Epithelial cell of esophagus (primary cell): ENCODE results near the gene PHF21A.

ENCODE experiments used
- DNase-seq: peaks from one replicate; pipeline ENCODE4 v3.0.0; 2010; ENCODE audit warnings: low read depth
- H3K4me3 ChIP-seq: 2 replicates; pipeline ENCODE4 v1.5.1; 2011; ENCODE audit warnings: mild to moderate bottlenecking, low read length, control low read depth
- TF ChIP-seq, protein P1 (sequence below): IDR thresholded peaks from 2 replicates; pipeline ENCODE4 v1.5.1; 2011; ENCODE audit warnings: low read depth, mild to moderate bottlenecking, low read length, control low read depth, inconsistent platforms; ENCODE audit not compliant: insufficient read depth; ENCODE audit errors: missing control alignments

Gene PHF21A

GRCh38 chr11:45995342-45995734, 125.9 kb downstream of the PHF21A start:
- no peak overlapping the region for H3K4me3 ChIP-seq
- TF ChIP-seq, protein P1, sequence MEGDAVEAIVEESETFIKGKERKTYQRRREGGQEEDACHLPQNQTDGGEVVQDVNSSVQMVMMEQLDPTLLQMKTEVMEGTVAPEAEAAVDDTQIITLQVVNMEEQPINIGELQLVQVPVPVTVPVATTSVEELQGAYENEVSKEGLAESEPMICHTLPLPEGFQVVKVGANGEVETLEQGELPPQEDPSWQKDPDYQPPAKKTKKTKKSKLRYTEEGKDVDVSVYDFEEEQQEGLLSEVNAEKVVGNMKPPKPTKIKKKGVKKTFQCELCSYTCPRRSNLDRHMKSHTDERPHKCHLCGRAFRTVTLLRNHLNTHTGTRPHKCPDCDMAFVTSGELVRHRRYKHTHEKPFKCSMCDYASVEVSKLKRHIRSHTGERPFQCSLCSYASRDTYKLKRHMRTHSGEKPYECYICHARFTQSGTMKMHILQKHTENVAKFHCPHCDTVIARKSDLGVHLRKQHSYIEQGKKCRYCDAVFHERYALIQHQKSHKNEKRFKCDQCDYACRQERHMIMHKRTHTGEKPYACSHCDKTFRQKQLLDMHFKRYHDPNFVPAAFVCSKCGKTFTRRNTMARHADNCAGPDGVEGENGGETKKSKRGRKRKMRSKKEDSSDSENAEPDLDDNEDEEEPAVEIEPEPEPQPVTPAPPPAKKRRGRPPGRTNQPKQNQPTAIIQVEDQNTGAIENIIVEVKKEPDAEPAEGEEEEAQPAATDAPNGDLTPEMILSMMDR: no peak
- DNase-seq: no peak

DNA sequence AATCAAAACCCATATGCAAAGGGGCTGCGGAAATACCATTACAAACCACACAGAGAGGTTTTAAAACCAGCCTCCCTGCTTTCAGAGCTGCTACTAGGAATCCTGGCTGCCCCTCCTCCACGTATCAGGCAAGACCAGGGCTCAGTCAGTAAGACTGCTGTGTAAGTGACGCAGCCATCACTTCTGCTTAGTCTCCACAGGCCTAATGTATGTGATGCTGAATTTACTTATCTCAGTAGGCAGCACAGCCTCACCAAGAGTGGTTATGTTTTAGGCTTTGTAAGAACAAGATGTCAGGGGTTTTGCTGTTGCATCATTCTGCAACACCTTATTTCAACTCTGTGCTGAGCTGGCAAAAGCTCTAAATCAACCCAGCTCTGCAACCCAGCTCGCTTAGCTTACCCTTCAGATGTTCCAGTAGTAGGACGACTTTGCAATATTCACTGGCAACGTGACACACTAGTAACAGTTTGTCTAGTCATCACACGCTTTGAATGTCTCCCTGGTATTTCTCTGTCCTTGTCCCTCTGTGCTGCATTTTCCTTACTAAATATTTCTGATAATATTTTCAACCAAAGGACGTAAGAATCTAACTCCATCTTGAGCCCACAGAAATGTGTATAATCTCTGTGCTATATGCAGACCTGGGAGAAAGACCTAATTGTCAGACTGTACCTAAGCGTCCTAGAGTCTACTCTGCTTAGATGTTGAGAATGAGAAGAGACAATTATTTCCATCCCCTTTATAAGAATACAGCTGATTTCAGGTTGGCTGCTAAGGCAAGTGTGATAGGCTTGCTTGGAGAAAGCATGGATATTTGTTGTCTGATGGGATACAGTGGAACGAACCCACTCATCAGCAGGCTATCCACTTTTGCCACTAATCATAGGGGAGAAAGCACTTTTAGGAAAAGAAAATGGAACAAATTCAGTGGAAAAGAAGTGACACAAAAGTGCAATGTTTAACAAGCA, 126.6 kb downstream of the PHF21A start:
- DNase-seq: peak; percentile 16
- TF ChIP-seq, protein P1: no peak
- no peak overlapping the region for H3K4me3 ChIP-seq

DNA sequence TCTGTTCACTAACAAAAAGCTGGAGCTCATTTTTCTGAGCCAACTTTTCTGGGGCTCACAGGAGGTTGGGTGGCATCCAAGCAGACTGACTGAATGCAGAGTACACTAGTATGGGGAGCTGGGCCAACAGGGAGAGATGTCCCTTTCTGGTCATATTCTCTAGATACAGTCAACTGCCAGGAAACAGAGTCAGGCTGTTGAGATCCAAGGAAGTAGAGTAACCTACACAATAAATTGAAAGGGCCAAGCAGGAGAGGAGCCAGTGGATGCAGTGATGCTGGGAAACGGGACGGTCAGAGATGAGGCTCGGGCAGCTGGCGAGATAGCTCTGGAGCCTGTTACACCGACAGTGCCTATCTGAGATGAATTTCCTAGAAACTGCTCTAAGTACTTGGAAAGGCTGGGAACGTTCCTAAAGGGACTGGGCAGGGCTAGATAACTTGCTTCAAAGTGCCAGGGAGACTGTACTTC, 127.7 kb downstream of the PHF21A start:
- DNase-seq: no peak
- TF ChIP-seq, protein P1: no peak
- no peak overlapping the region for H3K4me3 ChIP-seq

- no peak for DNase-seq
- TF ChIP-seq, protein P1: no peak
Observed at GRCh38 chr11:45988921-45989320, 132.3 kb downstream of the PHF21A start.

DNA sequence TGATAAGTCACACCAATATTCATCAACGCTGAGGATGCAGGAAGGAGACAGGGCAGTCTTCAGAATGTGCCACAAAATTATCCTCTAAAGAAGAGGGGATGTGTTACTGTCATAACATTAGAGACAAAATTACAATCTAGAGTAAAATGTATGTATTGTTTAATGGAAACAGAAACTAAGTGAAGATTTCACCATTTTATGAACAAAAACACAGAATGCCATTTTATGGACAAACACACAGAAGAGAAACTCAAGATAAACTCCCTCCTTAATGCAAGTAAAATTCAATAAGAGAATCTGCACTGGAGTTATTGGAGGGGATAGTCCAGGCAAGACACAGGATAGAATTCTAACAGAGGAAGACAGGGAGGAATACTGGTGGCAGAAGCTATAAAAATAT, 136.0 kb downstream of the PHF21A start:
- H3K4me3 ChIP-seq: no peak overlapping the region
- no peak for DNase-seq
- TF ChIP-seq, protein P1: no peak

More at GRCh38 chr11:45988921-45989320, 132.3 kb downstream of the PHF21A start:
- no peak overlapping the region for H3K4me3 ChIP-seq

DNA sequence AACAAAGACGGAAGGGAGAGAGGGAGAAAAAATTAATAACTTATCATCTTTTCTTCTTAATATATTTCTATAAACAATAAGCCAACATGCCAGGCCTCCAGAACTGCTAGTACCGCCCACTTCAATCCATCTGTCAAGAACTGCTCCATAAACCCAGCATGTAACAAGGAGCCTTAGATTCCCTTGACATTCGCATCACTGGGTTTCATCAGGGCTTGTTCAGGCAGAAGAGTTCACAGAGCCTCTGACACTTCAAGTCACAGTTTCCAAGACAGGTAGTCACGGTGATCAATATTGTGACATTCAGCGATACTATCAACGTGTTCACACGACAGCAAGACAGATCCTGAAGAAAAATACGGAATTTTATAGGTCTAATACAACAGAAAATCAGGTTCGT, 137.1 kb downstream of the PHF21A start:
- no peak overlapping the region for H3K4me3 ChIP-seq
- DNase-seq: no peak
- TF ChIP-seq, protein P1: no peak

DNA sequence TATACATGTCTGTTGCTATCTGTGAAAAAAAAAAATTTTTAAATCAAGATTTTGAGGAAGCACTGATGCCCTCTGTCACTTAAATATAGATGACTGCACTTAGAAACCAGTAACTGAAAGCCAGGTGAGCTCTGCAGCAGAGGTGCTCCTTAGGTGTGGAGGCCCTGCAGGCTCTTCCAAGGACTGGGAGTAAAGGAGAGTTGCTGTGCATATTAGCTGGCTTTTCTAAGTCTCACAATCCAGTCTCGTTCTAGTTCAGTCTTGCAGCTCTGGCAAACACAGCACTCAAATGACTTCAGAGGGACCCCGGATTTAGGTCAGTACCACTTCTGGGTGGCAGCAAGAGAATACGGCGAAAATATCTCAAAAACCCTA, 137.8 kb downstream of the PHF21A start:
- H3K4me3 ChIP-seq: no peak overlapping the region
- DNase-seq: no peak
- TF ChIP-seq, protein P1: no peak
